HCT116 (cell line): ENCODE measurements around the gene TPK1. TPM values are rescaled to one million over a fixed set of nuclear protein-coding genes. Genes with fewer than 3 reads are reported as not detected.

Source experiments
- ATAC-seq: fragments of 200-7000 bp; cut with Tn5 transposase; 2 replicates; pipeline ENCODE4 v1.9.1; 2020; ENCODE audit warnings: mild to moderate bottlenecking, moderate library complexity
- BruUV-seq: library from RNA; stranded (reverse); fragments of 400-500 nt; replicated peaks from 2 replicates; lab custom pipeline; 2021; lab: Mats Ljungman, UMichigan
- CTCF ChIA-PET: fragments of 300-600 bp; sonication (Branson Sonifier 250); formaldehyde crosslinking; loops from one replicate; lab custom pipeline; 2021; ENCODE audit warnings: antibody characterized with exemption; lab: Charles Lee
- POLR2A ChIA-PET: fragments of 300-600, 350-600 bp; sonication (Branson Sonifier 250); formaldehyde crosslinking; loops from one replicate; lab custom pipeline; 2021; ENCODE audit warnings: antibody characterized with exemption; lab: Charles Lee
- RAD21 ChIA-PET, 2 experiments: fragments of 300-600 bp; sonication (Branson Sonifier 250); formaldehyde crosslinking; loops; one replicate each; lab custom pipeline; 2023; ENCODE audit warnings: low total read pairs in 2 of 2; ENCODE audit not compliant: uncharacterized antibody in 2 of 2, unreplicated experiment in 2 of 2, low non-redundant PET in 1 of 2; lab: Charles Lee
- DNase-seq: peaks from one replicate; pipeline ENCODE4 v3.0.0-alpha.2; 2010; ENCODE audit warnings: low read depth, low spot score
- H2AFZ ChIP-seq: fragments of 200-600 bp; shearing (Covaris generic), sonication (generic); 2 replicates; pipeline ENCODE4 v1.6.1; 2017; ENCODE audit warnings: low read depth, mixed run types, mixed read lengths, antibody characterized with exemption, low read length; ENCODE audit not compliant: poor library complexity, severe bottlenecking
- H3K27ac ChIP-seq: 2 replicates; pipeline ENCODE4 v1.5.1; 2012; ENCODE audit warnings: low read depth, low read length
- H3K27me3 ChIP-seq: fragments of 200-600 bp; sonication (generic); 2 replicates; pipeline ENCODE4 v1.6.1; 2016; ENCODE audit warnings: mixed run types, low read length, mixed read lengths; ENCODE audit not compliant: insufficient read depth
- H3K36me3 ChIP-seq, 2 experiments: fragments of 200-500 bp in 1 of 2; fragments of 200-600 bp in 1 of 2; sonication (Bioruptor generic) in 1 of 2; sonication (generic) in 1 of 2; 2 replicates each; pipeline versions ENCODE4 v1.5.1 to v1.6.1; 2014 to 2016; ENCODE audit warnings: low read length in 2 of 2, inconsistent platforms in 1 of 2, mixed read lengths in 1 of 2, mixed run types in 1 of 2; ENCODE audit not compliant: insufficient read depth in 2 of 2, control insufficient read depth in 1 of 2
- H3K4me1 ChIP-seq, 2 experiments: fragments of 200-600 bp in 1 of 2; sonication (generic) in 1 of 2; 2 replicates each; pipeline versions ENCODE4 v1.5.1 to v1.6.1; 2012 to 2017; ENCODE audit warnings: low read length in 2 of 2, inconsistent platforms in 1 of 2, mild to moderate bottlenecking in 1 of 2, mixed read lengths in 1 of 2, mixed run types in 1 of 2, moderate library complexity in 1 of 2; ENCODE audit not compliant: insufficient read depth in 2 of 2, control insufficient read depth in 1 of 2
- H3K4me2 ChIP-seq: fragments of 200-600 bp; sonication (generic); 2 replicates; pipeline ENCODE4 v1.6.1; 2017; ENCODE audit warnings: mixed run types, low read length, mixed read lengths
- H3K4me3 ChIP-seq, 2 experiments: fragments of 200-600 bp in 1 of 2; sonication (generic) in 1 of 2; replicated peaks in 1 of 2; 2 replicates each; pipeline ENCODE4 v1.5.1; 2011 to 2016; ENCODE audit warnings: low read length in 2 of 2, control low read depth in 1 of 2, low read depth in 1 of 2, mild to moderate bottlenecking in 1 of 2, mixed read lengths in 1 of 2, mixed run types in 1 of 2
- H3K79me2 ChIP-seq: fragments of 200-600 bp; sonication (generic); 2 replicates; pipeline ENCODE4 v1.6.1; 2017; ENCODE audit warnings: mild to moderate bottlenecking, mixed run types, low read length, moderate library complexity, mixed read lengths; ENCODE audit not compliant: insufficient read depth
- H3K9ac ChIP-seq: fragments of 200-600 bp; sonication (generic); 2 replicates; pipeline ENCODE4 v1.6.1; 2016; ENCODE audit warnings: low read length, mixed read lengths
- H3K9me2 ChIP-seq: fragments of 200-600 bp; sonication (generic), shearing (Covaris generic); 2 replicates; pipeline ENCODE4 v1.6.1; 2017; ENCODE audit warnings: mixed run types, mild to moderate bottlenecking, moderate library complexity; ENCODE audit not compliant: insufficient read depth
- H3K9me3 ChIP-seq, 2 experiments: fragments of 200-500 bp in 1 of 2; fragments of 200-600 bp in 1 of 2; sonication (Bioruptor generic) in 1 of 2; sonication (generic) in 1 of 2; 2 replicates each; pipeline ENCODE4 v1.6.1; 2014 to 2017; ENCODE audit warnings: low read length in 2 of 2, mixed read lengths in 2 of 2, inconsistent platforms in 1 of 2, low read depth in 1 of 2, mild to moderate bottlenecking in 1 of 2, mixed run types in 1 of 2, moderate library complexity in 1 of 2; ENCODE audit not compliant: control insufficient read depth in 1 of 2, insufficient read depth in 1 of 2
- H4K20me1 ChIP-seq: fragments of 200-600 bp; sonication (generic), shearing (Covaris generic); 2 replicates; pipeline ENCODE4 v1.6.1; 2017; ENCODE audit warnings: mixed run types, mild to moderate bottlenecking, moderate library complexity; ENCODE audit not compliant: insufficient read depth
- CEBPB ChIP-seq: IDR thresholded peaks from 2 replicates; pipeline ENCODE4 v1.6.1; 2012; ENCODE audit warnings: low read depth
- EGR1 ChIP-seq: IDR thresholded peaks from 2 replicates; pipeline ENCODE4 v1.6.1; 2012; ENCODE audit warnings: low read depth
- JUND ChIP-seq: IDR thresholded peaks from 2 replicates; pipeline ENCODE4 v1.6.1; 2012
- POLR2A ChIP-seq: IDR thresholded peaks from 2 replicates; pipeline ENCODE4 v1.7.0; 2011; ENCODE audit warnings: borderline replicate concordance; ENCODE audit not compliant: insufficient read depth, insufficient read length; ENCODE audit errors: extremely low read depth
- POLR2AphosphoS5 ChIP-seq: IDR thresholded peaks from 2 replicates; pipeline ENCODE4 v1.6.1; 2011; ENCODE audit warnings: mild to moderate bottlenecking, low read depth, low read length, moderate library complexity
- REST ChIP-seq: IDR thresholded peaks from 2 replicates; pipeline ENCODE4 v1.6.1; 2012; ENCODE audit warnings: low read depth
- SRF ChIP-seq: IDR thresholded peaks from 2 replicates; pipeline ENCODE4 v1.6.1; 2012; ENCODE audit warnings: low read depth
- TCF7L2 ChIP-seq: IDR thresholded peaks from 2 replicates; pipeline ENCODE4 v1.7.0; 2011; ENCODE audit warnings: borderline replicate concordance, inconsistent platforms; ENCODE audit not compliant: insufficient read depth, insufficient read length; ENCODE audit errors: extremely low read depth
- YY1 ChIP-seq: IDR thresholded peaks from 2 replicates; pipeline ENCODE4 v1.6.1; 2011; ENCODE audit warnings: low read length, low read depth, moderate library complexity, mild to moderate bottlenecking; ENCODE audit not compliant: insufficient replicate concordance; ENCODE audit errors: extremely low read depth
- ZFX ChIP-seq: fragments of 450-650 bp; IDR thresholded peaks from 2 replicates; pipeline ENCODE4 v1.6.1; 2017
- intact Hi-C: fragments of 100-400 bp; cut with micrococcal nuclease; formaldehyde crosslinking; loops from 2 replicates; pipeline ENCODE4 v1.10.0; 2022
- total RNA-seq: library from RNA; stranded (reverse); gene quantifications from one replicate; pipeline ENCODE4 v1.2.1, GENCODE V29; 2021; ENCODE audit not compliant: unreplicated experiment
- TF ChIP-seq, protein P1 (sequence below): IDR thresholded peaks from 2 replicates; pipeline ENCODE4 v1.6.1; 2012
- TF ChIP-seq, protein P2 (sequence below), 3 experiments: fragments of 200-600 bp in 1 of 3; sonication (generic) in 1 of 3; IDR thresholded peaks in 2 of 3; conservative IDR thresholded peaks in 1 of 3; 2 replicates each; pipeline ENCODE4 v1.5.1; 2012 to 2017; ENCODE audit warnings: low read depth in 2 of 3, low read length in 2 of 3, antibody characterized with exemption in 1 of 3, borderline replicate concordance in 1 of 3, control low read depth in 1 of 3, mild to moderate bottlenecking in 1 of 3, mixed read lengths in 1 of 3, mixed run types in 1 of 3, moderate library complexity in 1 of 3; ENCODE audit not compliant: insufficient read depth in 1 of 3

TPK1 gene
- total RNA-seq, 1 experiment from 2014 or later = 5.4 TPM

DNA sequence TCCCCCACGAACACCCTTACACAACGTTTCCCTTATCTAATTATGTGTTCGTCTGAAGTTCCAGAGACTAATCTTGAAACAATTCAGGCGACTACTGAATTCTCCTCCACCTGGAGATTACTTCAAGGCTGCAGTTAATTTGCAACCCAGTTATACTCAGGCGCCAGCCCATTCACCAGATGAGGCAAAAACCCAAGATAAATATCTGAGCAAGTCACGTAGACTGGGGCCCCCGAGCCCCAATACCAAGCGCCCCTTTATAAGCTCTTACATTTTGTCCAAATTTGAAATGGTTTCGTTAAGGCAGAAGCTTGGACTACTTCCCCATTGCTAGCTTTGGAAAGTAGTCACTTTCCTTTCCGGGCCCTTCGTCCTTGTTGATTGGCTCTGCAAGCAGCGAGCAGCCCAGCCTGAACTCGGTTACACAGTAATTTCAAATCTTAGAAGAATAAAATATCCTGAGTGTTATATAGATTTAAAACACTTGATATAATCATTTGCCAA lies 1.2 kb downstream of the TPK1 start:
- Histone ChIP-seq H3K4me2 (peak overlapping the region; percentile 89), H3K4me1 (peaks cover 9 to 21% of the 10 kb centered on the region in 2 experiments; a peak in 3 of 4 replicates), H3K79me2 (no peaks in the 10 kb centered on the region), H3K9me3 (no peaks in the 10 kb centered on the region), H4K20me1 (no peaks in the 10 kb centered on the region), H3K4me3 (peak overlapping the region; percentile 76 to 85), H3K27me3 (no peaks in the 10 kb centered on the region), H3K9me2 (no peaks in the 10 kb centered on the region), H3K36me3 (no peaks in the 10 kb centered on the region), H3K9ac (peak overlapping the region; percentile 66), H3K27ac (no peak overlapping the region), H2AFZ (no peak overlapping the region)
- TF ChIP-seq, protein P1, sequence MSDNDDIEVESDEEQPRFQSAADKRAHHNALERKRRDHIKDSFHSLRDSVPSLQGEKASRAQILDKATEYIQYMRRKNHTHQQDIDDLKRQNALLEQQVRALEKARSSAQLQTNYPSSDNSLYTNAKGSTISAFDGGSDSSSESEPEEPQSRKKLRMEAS = no peak
- TF ChIP-seq EGR1 (no peak), JUND (no peak)
- RAD21 ChIA-PET = no interaction called here
- ATAC-seq (no peak), DNase-seq (no peak)
- no TSS peak for BruUV-seq
- CTCF ChIA-PET = no interaction called here
- POLR2A ChIA-PET = no interaction called here
- intact Hi-C loops = no loop called here

DNA sequence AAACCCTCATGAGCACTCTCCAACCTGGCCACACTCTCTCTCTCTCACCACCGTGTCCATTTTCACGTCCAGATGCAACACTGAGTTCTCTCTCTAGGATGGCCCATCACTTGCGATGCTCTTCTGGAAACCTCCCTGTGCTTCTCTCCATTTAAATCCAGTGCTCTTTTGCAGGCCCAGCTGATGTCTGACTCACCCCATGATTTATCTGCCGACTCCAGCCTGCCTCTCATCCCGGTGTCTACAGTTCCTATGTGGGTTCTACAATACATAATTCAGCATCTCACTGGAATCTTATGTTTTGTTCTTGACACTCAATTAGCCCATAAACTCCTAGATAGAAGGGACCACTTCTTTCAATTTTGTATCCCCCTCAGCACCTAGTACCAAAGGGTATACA lies 5.0 kb downstream of the TPK1 start:
- POLR2A ChIA-PET = no interaction called here
- BruUV-seq = no TSS peak
- CTCF ChIA-PET = no interaction called here
- TF ChIP-seq, protein P1 = no peak
- TF ChIP-seq, protein P2, sequence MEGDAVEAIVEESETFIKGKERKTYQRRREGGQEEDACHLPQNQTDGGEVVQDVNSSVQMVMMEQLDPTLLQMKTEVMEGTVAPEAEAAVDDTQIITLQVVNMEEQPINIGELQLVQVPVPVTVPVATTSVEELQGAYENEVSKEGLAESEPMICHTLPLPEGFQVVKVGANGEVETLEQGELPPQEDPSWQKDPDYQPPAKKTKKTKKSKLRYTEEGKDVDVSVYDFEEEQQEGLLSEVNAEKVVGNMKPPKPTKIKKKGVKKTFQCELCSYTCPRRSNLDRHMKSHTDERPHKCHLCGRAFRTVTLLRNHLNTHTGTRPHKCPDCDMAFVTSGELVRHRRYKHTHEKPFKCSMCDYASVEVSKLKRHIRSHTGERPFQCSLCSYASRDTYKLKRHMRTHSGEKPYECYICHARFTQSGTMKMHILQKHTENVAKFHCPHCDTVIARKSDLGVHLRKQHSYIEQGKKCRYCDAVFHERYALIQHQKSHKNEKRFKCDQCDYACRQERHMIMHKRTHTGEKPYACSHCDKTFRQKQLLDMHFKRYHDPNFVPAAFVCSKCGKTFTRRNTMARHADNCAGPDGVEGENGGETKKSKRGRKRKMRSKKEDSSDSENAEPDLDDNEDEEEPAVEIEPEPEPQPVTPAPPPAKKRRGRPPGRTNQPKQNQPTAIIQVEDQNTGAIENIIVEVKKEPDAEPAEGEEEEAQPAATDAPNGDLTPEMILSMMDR (IDR thresholded peaks at IDR 0.05 in 2 of 3, conservative IDR thresholded peaks at IDR 0.05 in 1 of 3; ENCODE audit: borderline replicate concordance in 1 of 3, insufficient read depth in 1 of 3, low read depth in 2 of 3, low read length in 2 of 3) = no peak
- no peak for TF ChIP-seq CEBPB
- no peak for TF ChIP-seq EGR1
- TF ChIP-seq TCF7L2 = no peak
- TF ChIP-seq POLR2AphosphoS5 = no peak
- TF ChIP-seq SRF = no peak
- TF ChIP-seq POLR2A = no peak
- TF ChIP-seq YY1 = no peak
- no peak for TF ChIP-seq REST
- no peak for TF ChIP-seq ZFX

More for the DNA sequence above, 5.0 kb downstream of the TPK1 start:
- Histone ChIP-seq H3K36me3 (no peaks in the 10 kb centered on the region), H3K4me3 (no peak overlapping the region), H3K4me1 (peaks cover 5 to 10% of the 10 kb centered on the region in 2 experiments; a peak in 2 of 4 replicates), H3K79me2 (no peaks in the 10 kb centered on the region), H3K9me3 (no peaks in the 10 kb centered on the region), H3K9ac (no peak overlapping the region), H3K27ac (no peak overlapping the region), H4K20me1 (no peaks in the 10 kb centered on the region), H2AFZ (no peak overlapping the region), H3K4me2 (no peak overlapping the region), H3K9me2 (no peaks in the 10 kb centered on the region), H3K27me3 (no peaks in the 10 kb centered on the region)
- no peak for ATAC-seq
- RAD21 ChIA-PET = no interaction called here
- intact Hi-C loops = no loop called here
- DNase-seq = no peak
